Right renal cortex interstitium (tissue), 3 donors: ENCODE data around the gene UBE2E2. TPM values are rescaled to one million over a fixed set of nuclear protein-coding genes. Genes with fewer than 3 reads are reported as not detected.

Experiments used
- DNase-seq, 3 donors: peaks; one replicate each; pipeline ENCODE4 v3.0.0-alpha.2; 2013; ENCODE audit warnings: low read depth in 3 of 3, low spot score in 2 of 3
- polyA plus RNA-seq, 3 donors: library from polyadenylated mRNA; unstranded; fragments of 120-200 nt; gene quantifications; one replicate each; pipeline ENCODE4 v1.2.1, GENCODE V29; 2013; ENCODE audit not compliant: insufficient read length in 3 of 3

The UBE2E2 gene
- polyA plus RNA-seq, 3 donors: 54.3 to 71.0 (median 62.4) TPM

DNA sequence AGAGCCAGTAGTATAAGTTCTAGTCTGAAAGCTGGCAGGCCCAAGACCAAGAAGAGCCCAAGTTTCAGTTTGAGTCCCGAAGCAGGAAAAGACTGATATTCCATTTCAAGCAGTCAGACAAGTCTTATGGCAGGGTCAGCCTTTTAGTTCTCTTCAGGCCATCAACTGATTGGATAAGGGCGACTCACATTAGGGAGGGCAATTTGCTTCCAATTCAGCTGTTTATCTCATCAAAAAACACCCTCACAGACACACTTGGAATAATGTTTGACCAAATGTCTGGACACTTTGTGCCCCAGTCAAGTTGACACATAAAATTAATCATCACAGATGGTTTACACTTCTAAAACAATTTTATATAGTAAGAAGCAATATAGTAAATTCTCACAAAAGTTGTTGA, 69.7 kb downstream of the UBE2E2 start:
- no peak for DNase-seq

DNA sequence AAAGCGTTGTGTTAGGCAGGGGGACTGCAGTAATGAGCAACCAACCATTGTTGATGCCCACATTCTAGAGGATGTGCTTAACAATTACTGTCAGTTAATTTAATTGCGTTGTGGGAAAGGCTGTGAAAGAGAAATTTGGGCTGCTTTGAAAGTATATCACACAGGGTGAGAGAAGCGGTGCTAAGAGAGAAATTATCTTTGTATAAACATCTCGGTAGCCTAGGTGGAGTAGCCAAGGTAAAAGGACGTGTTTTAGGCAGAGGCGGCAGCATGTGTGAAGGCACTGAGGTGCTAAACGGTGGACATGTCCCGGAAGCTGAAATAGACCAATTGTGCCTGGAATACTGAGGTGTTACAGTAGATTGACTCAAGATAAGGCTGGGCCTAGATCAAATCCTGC, 71.9 kb downstream of the UBE2E2 start:
- no peak for DNase-seq

DNA sequence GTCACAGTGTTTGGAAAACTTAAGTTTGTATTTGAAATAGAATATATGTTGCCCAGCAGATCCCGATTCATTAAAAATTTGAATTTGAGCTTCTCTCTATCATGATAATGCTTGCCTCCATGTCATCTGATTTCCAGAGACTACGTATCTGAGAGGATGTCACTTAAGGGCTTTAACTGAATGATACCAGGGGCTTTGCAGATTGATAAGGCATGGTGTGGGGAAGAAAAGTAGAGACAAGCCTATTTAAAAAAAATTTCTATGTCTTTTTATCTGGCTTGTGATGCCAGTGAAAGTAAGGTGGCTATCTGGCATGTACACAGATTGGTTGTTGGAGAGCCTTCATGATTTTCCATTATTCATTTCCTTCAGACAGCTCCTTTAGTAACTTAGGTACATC, 72.7 kb downstream of the UBE2E2 start:
- no peak for DNase-seq

DNA sequence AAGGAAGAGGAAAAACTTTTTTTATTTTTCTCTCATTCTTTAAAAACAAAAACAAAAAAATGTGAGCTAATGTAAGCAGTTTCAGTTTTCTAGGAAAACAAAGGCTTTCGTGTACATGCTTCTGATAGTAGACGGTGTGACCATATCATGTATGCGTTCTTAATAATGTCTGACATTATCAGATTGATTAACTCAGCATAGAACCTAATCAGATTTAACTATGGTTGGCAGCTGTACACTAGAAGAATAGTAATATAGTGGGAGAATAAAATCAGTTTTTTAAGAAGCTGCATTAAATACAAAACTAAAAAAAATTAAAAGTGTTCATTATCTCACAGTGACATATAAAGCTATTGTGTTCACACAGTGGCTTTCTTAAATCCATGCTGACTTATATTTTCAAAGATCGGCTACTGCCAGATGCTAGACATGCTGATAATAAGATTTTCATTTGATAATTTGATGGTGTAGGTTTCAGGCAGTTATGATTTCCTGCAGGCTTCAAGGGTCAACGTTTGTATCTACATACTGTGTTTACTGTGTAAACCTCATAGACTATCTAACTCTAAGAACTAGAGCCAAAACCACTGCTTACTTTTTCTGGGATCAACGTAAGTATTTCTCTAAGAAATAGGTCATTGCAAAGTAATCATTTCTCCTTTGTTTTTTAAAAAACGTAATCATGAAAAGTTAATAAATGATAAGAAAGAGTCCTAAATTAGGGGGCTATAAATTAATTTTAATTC, 74.0 kb downstream of the UBE2E2 start:
- DNase-seq: no peak

DNA sequence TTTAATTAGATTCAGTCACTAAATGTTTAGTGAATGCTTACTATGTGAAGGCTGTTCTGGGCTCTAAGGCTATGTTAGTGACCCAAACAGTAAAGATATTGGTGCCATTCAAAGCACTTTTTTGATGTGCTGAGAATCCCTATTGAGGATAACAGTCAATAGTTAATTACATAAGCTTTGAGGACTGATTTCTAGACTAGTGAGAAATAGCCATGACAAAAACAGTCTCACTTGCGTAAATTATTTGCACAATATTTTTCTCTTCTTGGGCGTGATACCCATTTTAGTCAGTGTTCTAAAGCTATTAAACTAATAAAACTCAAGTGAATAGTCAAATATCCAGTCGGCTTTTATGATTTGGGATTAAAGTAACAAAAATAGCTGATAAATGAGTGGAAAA, 74.6 kb downstream of the UBE2E2 start:
- no peak for DNase-seq

DNA sequence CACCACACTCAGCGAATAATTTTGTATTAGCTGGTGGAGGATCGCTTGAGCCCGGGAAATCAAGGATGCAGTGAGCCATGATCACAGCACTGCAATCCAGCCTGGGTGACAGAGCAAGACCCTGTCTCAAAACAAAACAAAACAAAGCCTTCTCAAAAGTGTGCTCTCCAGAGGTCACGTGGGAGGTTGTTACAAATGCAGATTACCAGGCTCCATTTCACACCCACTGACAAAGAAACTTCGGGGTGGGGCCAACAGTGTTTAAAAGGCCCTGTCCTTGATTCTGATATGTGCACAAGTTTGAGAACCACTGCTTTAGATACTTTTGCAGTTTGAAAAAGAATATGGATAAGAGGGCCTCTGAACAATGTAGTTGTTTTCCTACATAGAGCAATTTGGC, 80.5 kb downstream of the UBE2E2 start:
- DNase-seq: no peak

DNA sequence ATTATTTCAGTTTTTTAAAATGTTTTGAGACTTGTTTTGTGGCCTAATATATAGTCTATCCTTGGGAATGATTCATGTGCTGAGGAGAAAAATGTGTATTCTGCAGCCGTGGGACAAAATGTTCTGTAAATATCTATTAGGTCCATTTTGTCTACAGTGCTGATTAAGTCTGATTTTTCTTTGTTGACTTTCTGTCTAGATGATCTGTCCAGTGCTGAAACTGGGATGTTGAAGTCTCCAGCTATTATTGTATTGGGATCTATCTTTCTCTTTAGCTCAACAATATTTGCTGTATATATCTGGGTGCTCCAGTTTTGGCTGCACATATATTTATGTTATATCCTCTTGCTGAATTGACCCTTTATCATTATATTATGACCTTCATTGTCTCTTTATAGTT, 85.2 kb downstream of the UBE2E2 start:
- no peak for DNase-seq

DNA sequence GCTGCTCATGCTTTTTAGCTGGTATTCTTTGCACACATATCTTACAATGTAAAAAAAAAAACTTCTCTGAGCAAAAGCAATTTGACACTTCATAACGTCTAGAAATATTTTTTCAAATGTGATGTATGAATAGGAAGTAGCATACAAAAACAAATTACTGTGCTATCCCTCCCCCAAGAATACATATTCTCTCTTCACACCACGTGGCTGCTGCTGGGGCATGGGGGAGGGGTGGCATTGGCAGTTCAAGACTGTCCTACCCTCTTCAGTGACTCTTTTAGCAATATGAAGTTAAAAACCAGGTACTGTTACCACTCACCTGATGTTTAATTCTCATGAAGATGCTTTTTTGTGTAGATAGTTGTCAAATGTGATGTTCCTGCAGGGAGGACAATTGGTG, 85.6 kb downstream of the UBE2E2 start:
- DNase-seq: no peak

DNA sequence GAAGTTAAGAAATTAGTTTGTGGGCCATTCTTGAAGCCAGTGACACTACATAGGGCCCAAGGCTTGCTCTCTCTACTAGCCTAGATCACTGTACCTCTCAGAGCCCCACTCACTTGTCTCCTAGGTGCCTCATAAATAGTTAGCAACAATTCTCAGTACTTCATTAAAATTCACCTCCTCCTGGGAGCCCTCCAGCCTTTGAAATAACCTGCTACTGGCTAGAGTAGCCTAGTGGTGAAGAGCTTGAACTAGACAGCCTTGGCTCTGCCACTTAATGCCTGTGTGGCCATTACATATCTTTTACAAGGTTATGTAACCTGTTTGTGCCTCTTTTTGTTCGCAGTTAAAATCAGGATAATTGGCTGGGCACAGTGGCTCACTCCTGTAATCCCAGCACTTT, 89.3 kb downstream of the UBE2E2 start:
- DNase-seq: no peak

DNA sequence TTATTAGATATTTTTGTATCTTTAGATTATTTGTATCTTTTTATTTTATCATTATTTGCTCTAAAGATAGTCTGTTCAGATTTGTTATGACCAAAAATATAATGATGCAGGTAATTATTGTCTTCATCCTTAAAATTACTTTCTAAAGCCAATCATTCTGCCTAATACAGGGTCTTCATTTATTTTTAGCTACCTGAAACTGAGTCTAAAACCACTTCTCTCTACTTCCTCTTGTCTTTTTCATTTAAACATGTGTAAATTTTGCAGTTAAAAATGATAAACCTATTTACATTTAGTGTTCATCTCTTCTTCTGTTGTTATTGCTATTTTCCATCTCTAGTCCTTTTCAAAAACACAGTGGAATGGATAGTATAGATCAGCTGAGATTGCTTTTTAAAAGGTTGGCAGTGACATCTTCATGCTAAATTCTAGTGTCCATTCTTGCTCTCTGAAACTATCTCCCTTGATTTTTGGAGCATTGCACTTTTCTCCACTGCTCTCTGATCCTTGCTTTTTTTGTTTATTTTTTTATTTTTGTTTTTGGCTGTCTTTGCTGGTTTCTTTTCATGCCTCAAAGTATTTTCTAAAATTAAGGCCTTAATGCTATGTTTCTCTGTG, 91.8 kb downstream of the UBE2E2 start:
- no peak for DNase-seq

DNA sequence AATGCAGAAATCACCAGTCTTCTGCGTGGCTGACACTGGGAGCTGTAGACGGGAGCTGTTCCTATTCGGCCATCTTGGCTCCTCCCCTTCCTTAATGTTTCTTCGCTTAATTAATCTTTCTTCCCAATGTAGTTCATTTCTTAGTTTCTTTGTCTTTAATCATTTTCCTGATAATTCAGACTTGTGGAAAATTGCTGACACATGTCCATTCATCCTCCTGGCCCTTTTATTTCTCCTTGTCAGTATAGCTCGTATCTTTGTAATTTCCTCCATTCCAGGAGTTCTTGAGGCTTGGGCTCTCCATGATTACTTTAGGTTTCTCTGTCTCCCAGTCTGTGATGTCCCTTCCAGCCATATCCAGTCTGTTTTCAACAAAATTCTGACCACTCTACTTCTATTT, 98.7 kb downstream of the UBE2E2 start:
- no peak for DNase-seq

DNA sequence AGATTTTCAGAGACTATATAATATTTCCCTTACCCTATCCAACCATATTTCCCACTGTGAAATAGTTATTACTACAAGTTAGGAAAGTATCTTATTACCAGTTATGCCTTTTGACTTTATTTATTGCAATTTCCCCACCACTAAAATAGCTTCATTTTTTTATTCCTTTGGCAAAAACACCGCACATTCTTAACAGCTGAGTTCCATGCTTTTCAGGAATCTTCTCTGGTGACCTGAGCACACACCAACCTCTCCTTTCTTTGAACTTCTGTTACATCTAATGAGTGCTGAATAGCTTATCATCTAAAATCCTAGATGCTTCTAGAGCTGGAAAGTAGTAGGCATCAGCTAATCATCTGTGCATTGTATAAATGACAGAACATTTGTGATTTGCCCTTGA, 99.1 kb downstream of the UBE2E2 start:
- no peak for DNase-seq

DNA sequence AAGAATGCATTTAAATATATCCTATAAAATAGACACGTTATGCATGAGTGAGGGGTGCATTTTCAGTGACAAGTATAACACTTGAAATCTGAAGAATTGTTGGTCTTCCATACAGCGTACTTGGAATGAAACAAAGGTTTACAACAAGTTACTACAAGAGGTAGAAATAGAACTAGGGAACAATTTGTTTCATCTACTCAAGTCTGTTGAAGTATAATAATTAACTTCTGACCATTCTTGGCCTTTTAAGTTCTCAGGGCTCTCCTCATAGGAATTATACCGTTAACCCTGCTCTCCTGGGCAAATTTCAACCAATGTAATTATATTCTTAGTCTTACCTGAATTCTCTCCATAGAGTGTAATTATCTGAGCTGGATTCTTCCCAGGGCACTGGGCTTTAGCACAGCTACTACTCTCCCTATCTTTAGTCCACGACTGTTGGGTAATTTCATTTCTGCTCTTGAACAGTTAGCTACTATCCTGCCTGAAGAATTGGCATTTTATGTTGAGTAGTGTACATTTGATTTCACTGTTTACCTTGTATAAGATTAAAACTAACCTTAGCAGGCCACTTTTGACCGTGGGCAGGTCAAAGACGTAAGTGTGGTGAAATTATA, 100.6 kb downstream of the UBE2E2 start:
- DNase-seq: no peak

DNA sequence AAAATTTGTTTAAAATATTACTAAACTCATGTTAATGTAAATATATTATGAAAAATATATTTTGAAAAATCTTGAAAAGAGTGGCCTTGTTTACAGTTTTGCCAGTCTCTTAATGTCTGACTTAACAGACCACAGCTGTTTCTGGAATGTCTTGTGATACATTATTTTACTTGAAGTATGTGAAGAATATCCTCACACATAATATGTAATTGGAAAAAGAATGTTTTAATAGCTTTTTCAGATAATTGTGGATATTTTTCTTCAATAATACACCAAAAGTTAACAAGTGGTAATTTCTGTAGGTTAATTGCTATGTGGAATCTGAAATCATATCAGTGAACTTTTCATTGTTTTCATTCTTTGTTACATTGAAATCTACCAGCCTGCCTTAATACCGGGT, 101.3 kb downstream of the UBE2E2 start:
- no peak for DNase-seq

DNA sequence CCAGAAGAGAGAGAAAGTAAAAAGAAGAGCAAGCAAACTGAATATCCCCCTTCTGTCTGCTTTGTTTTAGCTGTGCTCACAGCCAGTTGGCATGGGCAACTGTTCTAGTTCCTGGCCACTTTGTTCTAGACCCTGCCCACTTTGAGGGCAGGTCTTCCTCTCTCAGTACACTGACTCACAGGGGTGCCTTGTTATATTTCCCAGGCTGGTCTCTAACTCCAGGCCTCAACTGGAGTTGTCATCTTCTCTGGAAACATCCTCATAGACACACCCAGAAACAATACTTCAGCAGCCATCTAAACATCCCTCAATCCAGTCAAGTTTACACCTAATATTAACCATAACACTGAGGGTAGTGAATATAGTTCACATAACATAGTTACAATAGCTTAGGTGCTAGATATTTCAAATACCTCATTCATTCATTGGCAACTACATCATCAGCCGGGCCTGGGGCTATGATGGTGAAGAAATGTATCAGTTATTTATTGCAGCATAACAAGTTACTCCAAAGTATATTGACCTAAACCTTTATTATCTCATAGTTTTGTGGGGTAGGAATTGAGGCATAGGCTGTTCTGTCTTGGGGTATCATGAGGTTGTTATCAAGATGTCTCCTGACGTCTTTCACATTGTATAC, 106.0 kb downstream of the UBE2E2 start:
- DNase-seq: no peak

DNA sequence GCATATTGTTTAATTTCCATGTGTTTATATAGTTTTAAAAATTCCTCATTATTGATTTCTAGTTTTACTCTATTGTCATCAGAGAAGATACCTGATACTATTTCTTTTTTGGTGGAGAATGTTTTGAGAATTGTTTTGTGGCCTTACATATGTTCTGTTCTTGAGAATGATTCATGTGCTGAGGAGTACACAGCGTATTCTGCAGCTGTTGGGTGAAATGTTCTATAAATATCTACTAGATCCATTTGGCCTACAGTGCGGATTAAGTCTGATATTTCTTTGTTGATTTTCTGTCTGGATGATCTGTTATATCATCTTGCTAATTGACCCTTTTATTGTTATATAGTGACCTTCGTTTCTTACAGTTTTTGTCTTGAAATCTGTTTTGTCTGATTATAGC, 109.7 kb downstream of the UBE2E2 start:
- no peak for DNase-seq

DNA sequence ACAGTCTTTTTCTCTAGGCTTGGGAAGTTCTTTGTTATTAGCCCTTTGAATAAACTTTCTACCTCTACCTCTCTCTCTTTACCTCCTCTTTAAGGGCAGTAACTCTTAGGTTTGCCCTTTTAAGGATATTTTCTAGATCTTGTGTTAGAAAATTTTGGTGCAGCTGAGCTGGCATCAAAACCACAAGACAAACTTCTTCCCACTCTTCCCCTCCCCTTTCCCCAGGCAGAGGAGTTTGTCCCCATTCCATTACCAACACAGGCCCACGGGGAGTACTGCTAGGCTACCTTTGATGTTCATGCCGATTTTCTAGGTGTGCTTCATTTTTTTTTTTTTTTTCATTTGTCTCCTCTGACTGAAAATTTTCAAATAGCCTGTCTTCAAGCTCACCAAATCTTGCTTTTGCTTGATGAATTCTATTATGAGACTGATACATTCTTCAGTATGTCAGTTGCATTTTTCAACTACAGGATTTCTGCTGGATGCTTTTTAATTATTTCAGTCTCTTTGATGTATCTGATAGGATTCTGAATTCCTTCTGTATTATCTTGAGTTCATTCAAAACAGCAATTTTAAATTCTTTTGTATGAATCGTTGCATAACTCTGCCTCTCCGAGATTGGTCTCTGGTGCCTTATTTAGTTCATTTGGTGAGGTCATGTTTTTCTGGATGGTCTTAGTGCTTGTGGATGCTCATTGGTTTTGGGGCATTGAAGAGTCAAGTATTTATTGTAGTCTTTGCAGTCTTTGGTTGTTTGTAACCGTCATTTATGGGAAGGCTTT, 112.0 kb downstream of the UBE2E2 start:
- DNase-seq: no peak

DNA sequence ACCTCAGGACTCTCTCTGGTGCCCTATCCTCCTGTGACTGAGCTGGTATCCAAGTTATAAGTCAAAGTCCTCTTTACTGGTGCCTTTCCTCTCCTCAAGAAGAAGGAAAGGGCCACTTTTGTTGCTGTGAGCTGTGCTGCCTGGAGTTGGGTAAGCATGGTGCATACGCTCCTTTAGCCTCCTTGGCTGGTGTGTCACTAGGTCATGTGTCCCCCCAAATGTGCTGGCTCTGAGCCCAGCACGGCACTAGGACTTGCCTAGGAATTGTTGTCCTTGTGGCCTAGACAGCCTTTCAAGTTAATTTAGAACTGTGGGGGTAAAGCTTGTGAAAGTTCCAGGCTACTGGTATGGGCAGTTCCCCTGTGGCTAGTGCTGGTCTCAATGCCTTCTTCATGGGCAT, 113.8 kb downstream of the UBE2E2 start:
- no peak for DNase-seq

DNA sequence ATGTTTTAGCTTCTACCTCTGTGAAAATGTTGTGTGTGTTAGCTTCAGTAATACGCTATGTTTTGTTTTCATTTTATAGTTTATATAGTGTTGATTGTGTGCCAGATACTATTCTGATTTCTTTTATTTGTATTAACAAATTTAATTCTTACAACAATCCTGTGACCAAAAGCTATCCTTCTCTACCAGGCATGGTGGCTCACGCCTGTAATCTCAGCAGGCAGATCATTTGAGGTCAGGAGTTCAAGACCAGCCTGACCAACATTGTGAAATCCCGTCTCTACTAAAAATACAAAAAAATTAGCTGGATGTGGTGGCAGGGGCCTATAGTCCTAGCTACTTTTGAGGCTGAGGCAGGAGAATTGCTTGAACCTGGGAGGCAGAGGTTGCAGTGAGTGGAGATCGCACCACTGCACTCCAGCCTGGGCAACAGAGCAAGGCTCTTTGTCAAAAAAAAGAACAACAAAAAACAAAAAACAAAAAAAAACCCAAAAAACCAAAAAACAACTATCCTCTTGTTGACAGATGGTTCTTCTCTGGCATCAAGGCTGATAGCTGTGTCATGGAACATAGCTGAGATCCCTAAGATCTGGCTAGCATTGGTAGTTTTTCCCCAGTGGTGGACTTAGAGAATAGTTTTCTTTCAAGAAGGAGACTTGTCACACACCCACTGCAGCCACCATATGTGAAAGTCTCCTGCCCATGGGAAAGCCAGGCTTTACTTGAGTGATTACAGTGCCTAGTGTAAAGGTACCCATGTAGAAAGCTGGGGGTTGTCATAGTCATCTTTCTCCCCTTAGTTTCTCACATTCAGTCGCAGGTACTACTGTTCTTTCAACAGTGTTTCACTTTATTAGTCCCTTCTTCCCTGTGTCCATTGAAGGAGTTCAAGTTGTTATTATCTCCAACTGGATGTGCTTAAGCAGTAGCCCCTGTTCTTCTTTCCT, 116.5 kb downstream of the UBE2E2 start:
- DNase-seq: no peak
